Gastroesophageal sphincter (tissue), 3 donors: Measurements from ENCODE around the gene PIGK.

Experiments used
- EP300 ChIP-seq: sonication (generic); formaldehyde crosslinking; IDR thresholded peaks from one replicate; pipeline ENCODE4 v1.6.1; 2017; ENCODE audit warnings: antibody characterized with exemption, mild to moderate bottlenecking
- POLR2A ChIP-seq, 2 donors: fragments of 450-650 bp; IDR thresholded peaks; one replicate each; pipeline ENCODE4 v1.6.1; 2017; ENCODE audit warnings: antibody characterized with exemption in 2 of 2, mild to moderate bottlenecking in 2 of 2, moderate library complexity in 1 of 2
- POLR2AphosphoS5 ChIP-seq: sonication (generic); formaldehyde crosslinking; IDR thresholded peaks from one replicate; pipeline ENCODE4 v1.6.1; 2017; ENCODE audit warnings: antibody characterized with exemption
- TF ChIP-seq, protein P1 (sequence below), 4 experiments: fragments of 200-600 bp in 2 of 4; fragments of 450-650 bp in 2 of 4; sonication (generic) in 1 of 4; IDR thresholded peaks; one replicate each; pipeline ENCODE4 v1.5.1; 2017 to 2019; ENCODE audit warnings: antibody characterized with exemption in 4 of 4, mild to moderate bottlenecking in 2 of 4, moderate library complexity in 2 of 4

DNA sequence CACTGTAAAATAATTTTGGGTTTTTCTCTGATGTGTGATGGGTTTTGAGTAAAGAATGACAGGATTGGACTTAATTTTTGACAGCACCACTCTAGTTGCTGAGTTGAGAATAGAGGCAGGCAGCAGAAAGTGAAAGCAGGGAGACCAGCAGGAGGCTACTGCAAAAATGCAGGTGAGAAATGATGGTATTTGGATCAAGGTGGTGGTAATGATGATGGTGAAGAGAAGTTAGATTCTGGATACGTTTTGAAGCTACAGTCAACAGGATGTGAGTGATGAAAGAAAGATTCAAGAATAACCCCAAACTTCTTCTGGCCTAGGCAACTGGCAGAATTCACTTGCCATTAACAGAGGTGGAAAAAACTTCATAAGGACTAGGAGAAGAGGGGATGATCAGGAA, 47.8 kb upstream of the PIGK start:
- TF ChIP-seq, protein P1, sequence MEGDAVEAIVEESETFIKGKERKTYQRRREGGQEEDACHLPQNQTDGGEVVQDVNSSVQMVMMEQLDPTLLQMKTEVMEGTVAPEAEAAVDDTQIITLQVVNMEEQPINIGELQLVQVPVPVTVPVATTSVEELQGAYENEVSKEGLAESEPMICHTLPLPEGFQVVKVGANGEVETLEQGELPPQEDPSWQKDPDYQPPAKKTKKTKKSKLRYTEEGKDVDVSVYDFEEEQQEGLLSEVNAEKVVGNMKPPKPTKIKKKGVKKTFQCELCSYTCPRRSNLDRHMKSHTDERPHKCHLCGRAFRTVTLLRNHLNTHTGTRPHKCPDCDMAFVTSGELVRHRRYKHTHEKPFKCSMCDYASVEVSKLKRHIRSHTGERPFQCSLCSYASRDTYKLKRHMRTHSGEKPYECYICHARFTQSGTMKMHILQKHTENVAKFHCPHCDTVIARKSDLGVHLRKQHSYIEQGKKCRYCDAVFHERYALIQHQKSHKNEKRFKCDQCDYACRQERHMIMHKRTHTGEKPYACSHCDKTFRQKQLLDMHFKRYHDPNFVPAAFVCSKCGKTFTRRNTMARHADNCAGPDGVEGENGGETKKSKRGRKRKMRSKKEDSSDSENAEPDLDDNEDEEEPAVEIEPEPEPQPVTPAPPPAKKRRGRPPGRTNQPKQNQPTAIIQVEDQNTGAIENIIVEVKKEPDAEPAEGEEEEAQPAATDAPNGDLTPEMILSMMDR (IDR thresholded peaks at IDR 0.05), result no peak
- no peak for TF ChIP-seq POLR2A (IDR thresholded peaks at IDR 0.05)
- no peak for TF ChIP-seq EP300
- TF ChIP-seq POLR2AphosphoS5, result no peak
